SH-SY5Y (cell line): ENCODE measurements around the gene MBNL2.
A peak's percentile ranks its signal among the peaks of the same experiment; 100 is the strongest.

Experiments
- GATA2 ChIP-seq: IDR thresholded peaks from 2 replicates; pipeline ENCODE4 v1.6.1; 2011; ENCODE audit warnings: mild to moderate bottlenecking, low read depth, low read length
- GATA3 ChIP-seq: IDR thresholded peaks from 2 replicates; pipeline ENCODE4 v1.6.1; 2011; ENCODE audit warnings: low read depth, mild to moderate bottlenecking, low read length, moderate library complexity

MBNL2 gene

DNA sequence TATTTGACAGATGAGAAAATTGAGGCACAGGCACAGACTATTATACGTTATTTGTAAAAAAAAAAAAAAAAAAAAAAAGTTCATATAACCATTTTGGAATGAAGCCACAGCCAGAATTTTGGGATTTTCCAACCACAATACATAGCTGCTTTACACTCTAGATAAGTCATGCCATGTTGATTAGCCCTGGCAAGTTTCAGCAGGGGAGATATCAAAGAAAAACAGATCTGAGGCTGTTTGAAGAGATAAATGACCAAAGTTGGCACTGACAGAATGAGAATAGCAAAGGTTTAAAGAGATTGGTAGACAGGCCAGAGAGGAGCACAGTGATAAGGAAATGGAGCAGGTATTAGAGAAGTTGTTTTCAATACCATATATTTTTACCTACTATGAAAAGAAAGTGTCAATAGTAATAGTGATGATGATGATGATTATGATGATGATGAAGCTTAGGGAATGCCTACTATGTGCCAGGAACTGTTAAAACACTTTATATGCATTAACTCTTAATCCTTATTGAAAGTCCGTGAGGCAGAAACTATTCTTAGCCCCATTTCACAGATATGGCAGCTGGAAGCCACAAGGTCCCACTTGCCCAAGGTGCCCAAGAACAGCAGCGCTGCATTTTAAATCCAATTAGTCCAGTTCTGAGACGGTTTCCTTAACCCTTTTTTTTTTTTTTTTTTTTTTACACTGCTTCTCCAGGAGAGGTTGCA, 105.5 kb downstream of the MBNL2 start:
- TF ChIP-seq GATA3, result no peak
- peak; percentile 71; the same call in 1 of the 2 replicates for TF ChIP-seq GATA2

GRCh38 chr13:97328222-97328790, 106.2 kb downstream of the MBNL2 start:
- TF ChIP-seq GATA3, result no peak
- no peak for TF ChIP-seq GATA2

GRCh38 chr13:97329331-97329730, 107.2 kb downstream of the MBNL2 start:
- TF ChIP-seq GATA3, result no peak
- TF ChIP-seq GATA2, result no peak

DNA sequence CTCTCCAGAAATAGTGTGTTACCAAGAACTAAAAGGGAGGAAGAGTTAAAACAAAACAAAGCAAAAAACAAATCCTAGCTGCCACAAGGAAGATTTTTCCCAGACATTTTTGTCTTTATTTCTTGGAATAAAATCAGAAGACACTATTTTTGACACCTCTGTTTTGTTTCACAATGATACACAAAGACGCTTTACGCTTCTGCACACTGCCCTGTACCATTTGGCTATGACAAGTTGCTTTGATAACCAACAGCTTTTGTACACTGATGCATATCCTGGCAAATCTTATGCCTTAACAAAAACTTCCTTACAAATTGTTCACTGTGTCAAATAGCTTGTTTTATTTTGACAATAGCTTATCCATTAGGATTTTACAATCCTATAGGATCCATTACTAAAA, 108.3 kb downstream of the MBNL2 start:
- no peak for TF ChIP-seq GATA2
- no peak for TF ChIP-seq GATA3

DNA sequence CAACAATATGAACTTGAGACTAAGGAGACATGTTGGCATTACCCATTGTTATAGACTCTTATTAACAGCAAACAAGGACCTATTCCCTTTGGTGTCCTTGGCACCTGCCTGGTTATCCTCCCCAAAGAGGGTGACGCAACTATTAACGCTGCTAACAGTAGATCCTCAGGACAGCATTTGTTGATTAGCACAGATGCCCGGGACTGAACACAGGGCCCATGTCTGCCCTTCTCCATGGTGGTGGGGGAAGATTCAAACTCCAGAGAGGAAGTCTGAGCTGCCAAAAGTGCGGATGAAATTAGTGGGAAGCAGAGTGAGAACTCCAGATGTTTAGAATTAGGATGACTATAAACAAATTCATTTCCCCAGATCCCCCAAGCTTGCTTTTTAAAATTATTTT, 110.6 kb downstream of the MBNL2 start:
- TF ChIP-seq GATA2 (no peak), GATA3 (no peak)

DNA sequence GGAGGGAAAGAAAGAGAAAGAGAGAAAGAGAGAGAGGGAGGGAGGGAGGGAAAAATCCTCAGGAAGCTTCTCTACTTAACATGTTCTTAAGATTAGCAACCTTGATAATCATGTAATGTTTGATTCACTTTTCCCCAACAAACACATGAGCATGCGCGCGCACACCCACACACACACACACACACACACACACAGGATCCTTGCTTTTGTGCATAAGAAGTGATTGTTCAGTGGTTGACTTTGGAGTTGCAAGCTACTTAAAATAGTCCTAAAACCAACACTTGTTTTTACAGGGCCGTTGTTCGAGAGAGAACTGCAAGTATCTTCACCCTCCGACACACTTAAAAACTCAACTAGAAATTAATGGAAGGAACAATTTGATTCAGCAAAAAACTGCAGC, 111.8 kb downstream of the MBNL2 start:
- no peak for TF ChIP-seq GATA2
- no peak for TF ChIP-seq GATA3

- TF ChIP-seq GATA3 (no peak), GATA2 (no peak)
These were observed 112.6 kb downstream of the MBNL2 start for GRCh38 chr13:97334690-97335089.

DNA sequence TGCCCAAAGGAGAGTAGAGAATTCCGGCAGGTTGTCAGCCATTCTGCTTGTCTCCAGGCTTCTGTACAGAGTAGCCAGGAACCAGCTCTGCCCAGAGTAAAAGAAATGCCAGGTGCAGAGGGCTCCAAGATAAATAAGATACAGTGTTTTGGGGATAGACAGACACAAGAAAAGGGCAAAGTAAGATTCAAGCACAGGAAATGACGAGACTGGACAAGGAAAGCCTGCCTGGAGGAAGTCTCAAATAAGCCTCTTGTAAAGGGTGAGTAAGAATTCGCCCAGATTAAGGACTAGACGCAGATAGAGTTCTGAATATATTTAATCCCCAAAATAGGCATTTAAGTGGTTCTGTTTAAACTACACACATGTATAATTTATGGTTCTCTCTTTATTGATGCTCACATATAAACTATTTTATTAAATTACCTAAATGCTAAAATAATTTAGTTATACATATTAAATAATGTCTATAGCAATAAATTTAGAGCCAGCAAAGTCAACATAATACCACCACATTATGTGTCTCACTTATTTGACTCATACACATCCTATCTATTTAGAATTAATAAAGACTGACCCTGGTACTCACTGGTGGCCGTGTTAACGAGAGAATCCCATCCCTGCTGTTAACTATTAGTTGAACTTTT, 113.5 kb downstream of the MBNL2 start:
- TF ChIP-seq GATA3, result no peak
- no peak for TF ChIP-seq GATA2

GRCh38 chr13:97337985-97338499, 115.9 kb downstream of the MBNL2 start:
- TF ChIP-seq GATA3, result no peak
- no peak for TF ChIP-seq GATA2

DNA sequence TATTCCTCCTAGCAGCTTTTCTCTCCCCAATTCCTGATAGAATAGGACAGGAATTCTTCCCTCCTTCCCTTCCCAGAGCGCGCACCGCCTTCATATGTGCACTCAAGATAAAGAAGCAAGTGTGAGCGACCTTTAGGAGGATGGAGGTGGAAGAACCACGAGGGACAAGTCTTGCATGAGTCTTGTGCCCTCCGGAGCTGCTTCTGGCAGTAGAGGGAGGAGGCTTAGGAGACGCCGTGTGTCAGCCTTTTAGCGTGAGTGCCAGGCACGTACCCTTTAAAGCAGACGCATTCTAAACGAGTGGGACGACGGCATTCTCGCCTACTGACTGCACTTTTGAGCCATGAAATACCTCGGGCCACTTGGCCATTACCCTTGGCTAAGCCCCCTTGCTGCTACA, 116.4 kb downstream of the MBNL2 start:
- TF ChIP-seq GATA2 (no peak), GATA3 (no peak)

GRCh38 chr13:97339019-97339987, 117.2 kb downstream of the MBNL2 start:
- TF ChIP-seq GATA2 (no peak), GATA3 (no peak)

GRCh38 chr13:97339988-97340749, 118.0 kb downstream of the MBNL2 start:
- no peak for TF ChIP-seq GATA3
- TF ChIP-seq GATA2, result no peak

GRCh38 chr13:97341135-97341534, 119.0 kb downstream of the MBNL2 start:
- TF ChIP-seq GATA3 (no peak), GATA2 (no peak)

DNA sequence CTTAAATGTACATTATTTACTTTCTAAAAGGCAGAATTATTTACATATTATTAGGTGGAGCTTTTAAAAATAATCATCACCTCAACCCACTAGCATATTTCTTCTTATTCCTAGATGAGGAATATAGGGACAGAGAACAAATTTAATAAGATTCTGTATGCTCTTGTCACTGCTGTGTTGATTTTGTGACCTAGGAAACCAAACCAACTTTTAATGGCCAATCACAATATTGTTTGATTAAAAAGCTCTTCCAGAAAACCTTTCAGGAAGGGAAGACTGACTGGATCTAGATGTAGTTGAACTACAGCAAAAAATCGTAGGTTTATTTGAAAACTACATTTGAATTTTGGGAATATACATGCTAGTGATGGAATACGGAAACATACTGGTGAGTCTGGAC, 120.0 kb downstream of the MBNL2 start:
- no peak for TF ChIP-seq GATA2
- TF ChIP-seq GATA3, result no peak
